ENCODE results near the gene USP48. TPM values are rescaled to one million over a fixed set of nuclear protein-coding genes. Genes with fewer than 3 reads are reported as not detected.

The USP48 gene
- total and polyA plus RNA-seq, 2 of the 13 experiments (the other 11 are each of a cell fraction or from before 2014, with no cell fraction given): 30.4 to 30.7 TPM

- TF ChIP-seq PRDM10 (CRISPR knock-in tag; IDR thresholded peaks at IDR 0.05; ENCODE audit: low read depth): no peak
- TF ChIP-seq JDP2 (CRISPR knock-in tag; IDR thresholded peaks at IDR 0.05; ENCODE audit: borderline replicate concordance): no peak
- no peak for TF ChIP-seq NR2C2 (CRISPR knock-in tag; IDR thresholded peaks at IDR 0.05; ENCODE audit: borderline replicate concordance)
Observed at GRCh38 chr1:21662426-21663247, 120.3 kb downstream of the USP48 start (continued).

- ATAC-seq (no peak), DNase-seq (ENCODE audit: low spot score) (no peak), FAIRE-seq (no peak)
- Histone ChIP-seq H3K4me3 (replicated peaks in 1 of 3; ENCODE audit: insufficient read depth in 1 of 3, low read depth in 2 of 3, low read length in 3 of 3) (no peak overlapping the region), H3K4me2 (ENCODE audit: low read depth, low read length) (no peak overlapping the region), H3K27ac (ENCODE audit: extremely low read length, insufficient read depth, low read length) (no peak overlapping the region), H3K79me2 (ENCODE audit: insufficient read depth, low read length) (no peaks in the 10 kb centered on the region), H3K36me3 (replicated peaks in 1 of 2; ENCODE audit: control insufficient read depth in 1 of 2, insufficient read depth in 2 of 2, low read length in 2 of 2) (peaks cover 2 to 12% of the 10 kb centered on the region in 2 experiments; a peak in 3 of 5 replicates), H2AFZ (ENCODE audit: low read length) (no peak overlapping the region), H3K4me1 (ENCODE audit: insufficient read depth, low read length) (peaks cover 43% of the 10 kb centered on the region), H3K27me3 (ENCODE audit: control insufficient read depth in 1 of 2, insufficient read depth in 2 of 2, low read length in 2 of 2) (no peaks in the 10 kb centered on the region), H3K9ac (ENCODE audit: insufficient read depth, low read depth, low read length) (no peak overlapping the region), H4K20me1 (ENCODE audit: insufficient read depth, low read length) (peaks cover 43% of the 10 kb centered on the region), H3K9me3 (ENCODE audit: low read length) (no peaks in the 10 kb centered on the region)
- no TSS peak for BruUV-seq (replicated peaks)
- in situ Hi-C loops (cut with HindIII; ENCODE audit: extremely low pct_ligation_motif_present, low pct_unique_long_range_greater_than_20kb) (no loop called here), intact Hi-C loops (cut with micrococcal nuclease; ENCODE audit: unreplicated experiment) (no loop called here)
- POLR2A ChIA-PET: interaction anchor here (1.2 kb wide), 1 partner anchor 8 kb away, joined by 3 read pairs; no protein-coding TSS in a partner anchor
- CTCF ChIA-PET (ENCODE audit: low intra/inter-chr PET ratio, low total read pairs): no interaction called here
- WGBS (ENCODE audit: low lambda C conversion rate): 91% methylated on average over 5 of the region's 5 CpGs
- no peak for TF ChIP-seq MTERF4 (CRISPR knock-in tag; IDR thresholded peaks at IDR 0.05)
- no peak for TF ChIP-seq MLXIP (CRISPR knock-in tag; IDR thresholded peaks at IDR 0.05; ENCODE audit: borderline replicate concordance)
- no peak for TF ChIP-seq ZNF577 (CRISPR knock-in tag; IDR thresholded peaks at IDR 0.05; ENCODE audit: borderline replicate concordance, low read depth)
- no peak for TF ChIP-seq RAD51 (IDR thresholded peaks at IDR 0.05; ENCODE audit: borderline replicate concordance)
- TF ChIP-seq ZNF24 (IDR thresholded peaks at IDR 0.05): no peak
- no peak for TF ChIP-seq ZNF644 (CRISPR knock-in tag; IDR thresholded peaks at IDR 0.05; ENCODE audit: low read depth)
- no peak for TF ChIP-seq HINFP (CRISPR knock-in tag; IDR thresholded peaks at IDR 0.05; ENCODE audit: low read depth)
- no peak for TF ChIP-seq CENPX (CRISPR knock-in tag; IDR thresholded peaks at IDR 0.05)
- TF ChIP-seq HNF4A (CRISPR knock-in tag; IDR thresholded peaks at IDR 0.05): no peak
- TF ChIP-seq ZNF274 (CRISPR knock-in tag; IDR thresholded peaks at IDR 0.05): no peak
Observed at GRCh38 chr1:21661886-21662285, 121.1 kb downstream of the USP48 start.
